Measurements from ENCODE around the gene APP.
A peak's percentile ranks its signal among the peaks of the same experiment; 100 is the strongest.

The APP gene

GRCh38 chr21:25967901-25968438, 202.6 kb downstream of the APP start:
- no peak for DNase-seq

DNA sequence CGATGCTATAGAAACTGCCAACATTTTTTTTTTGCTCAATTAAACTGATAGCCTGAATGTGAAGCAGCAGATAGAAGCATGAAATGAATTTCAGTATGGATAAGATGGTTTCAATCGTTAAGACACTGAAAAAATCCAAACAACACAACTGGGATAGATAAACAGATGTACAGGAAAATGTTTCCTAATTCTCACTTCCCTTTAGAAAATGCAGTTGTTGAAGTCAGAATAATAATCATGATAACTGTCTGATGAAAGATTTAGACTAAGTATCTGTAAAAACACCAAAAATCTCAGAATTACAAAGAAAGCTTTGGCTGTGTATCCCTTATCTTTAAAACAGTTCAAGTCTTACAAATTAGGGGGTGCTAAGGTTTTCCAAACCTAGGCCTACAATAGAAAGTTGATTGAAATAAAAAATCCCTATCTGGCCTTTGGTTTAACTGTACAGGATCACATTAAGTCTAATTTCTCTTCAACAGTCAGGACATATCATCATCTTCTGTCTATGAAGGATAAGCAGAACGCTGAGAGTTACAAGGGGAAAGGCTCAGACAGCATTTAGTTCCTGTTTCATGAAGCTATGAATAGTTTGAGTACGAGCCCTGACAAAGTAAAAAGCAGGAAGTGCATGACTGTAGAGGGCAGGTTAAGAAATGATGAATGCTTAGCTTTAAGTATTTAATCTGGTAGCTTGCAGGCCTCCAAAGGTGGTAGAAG, 203.2 kb downstream of the APP start:
- peak in 1 of 2 donors; percentile 9 for DNase-seq

GRCh38 chr21:25965951-25966707, 204.4 kb downstream of the APP start:
- DNase-seq = no peak

DNA sequence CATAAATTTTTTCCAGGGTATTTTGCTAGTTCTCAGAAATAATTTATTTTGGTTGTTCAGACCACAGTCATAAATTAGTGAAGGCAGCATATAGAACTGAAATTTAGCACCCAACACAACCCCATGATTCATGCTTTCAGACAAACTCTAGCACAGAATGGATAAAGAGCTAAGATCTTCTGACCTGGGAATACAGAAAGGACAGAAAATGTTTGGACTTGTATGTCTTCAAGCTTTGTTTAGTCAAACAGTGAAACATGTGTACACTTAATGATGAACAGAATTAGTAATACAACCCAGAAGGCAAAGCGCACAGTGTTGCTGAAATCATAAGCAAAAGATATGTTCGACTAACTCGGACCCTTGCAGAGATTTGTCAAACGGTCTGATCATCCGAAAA, 205.6 kb downstream of the APP start:
- DNase-seq = no peak

- peak in 1 of 2 donors; percentile 2 for DNase-seq
These were observed 206.6 kb downstream of the APP start for GRCh38 chr21:25964015-25964414.

DNA sequence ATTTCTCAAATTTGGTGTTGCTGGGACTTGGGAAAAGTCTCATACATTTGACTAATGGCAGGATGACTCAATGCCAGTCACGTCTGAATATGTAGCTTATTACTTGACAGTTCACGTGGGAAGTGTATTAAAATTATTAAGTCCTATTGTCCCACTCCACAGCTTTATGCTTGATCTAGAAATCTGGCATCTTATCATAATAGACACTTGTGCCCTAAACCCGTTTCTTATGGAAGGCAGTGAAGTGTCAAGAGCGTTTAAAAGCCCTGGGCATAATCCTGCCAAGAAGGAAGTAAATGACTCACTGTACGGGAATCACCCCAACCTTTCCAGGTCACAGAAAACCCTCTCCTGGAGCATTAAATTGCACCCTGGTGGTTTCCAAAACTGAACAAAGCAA, 207.4 kb downstream of the APP start:
- DNase-seq = no peak

DNA sequence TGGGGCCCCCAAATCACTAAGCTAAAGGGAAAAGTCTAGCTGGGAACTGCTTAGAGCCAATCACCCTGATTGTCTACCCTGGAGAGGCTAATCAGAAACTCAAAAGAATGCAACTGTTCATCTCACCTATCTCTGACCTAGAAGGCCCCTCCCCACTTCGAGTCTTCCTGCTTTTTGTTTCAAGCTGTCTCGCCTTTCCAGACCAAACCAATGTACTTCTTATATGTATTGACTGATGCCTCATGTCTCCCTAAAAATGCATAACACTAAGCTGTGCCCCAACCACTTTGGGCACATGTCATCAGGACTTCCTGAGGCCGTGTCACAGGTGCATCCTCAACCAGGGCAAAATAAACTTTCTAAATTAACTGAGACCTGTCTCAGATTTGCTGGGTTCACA, 209.5 kb downstream of the APP start:
- DNase-seq = no peak

GRCh38 chr21:25960402-25960801, 210.2 kb downstream of the APP start:
- DNase-seq = no peak

DNA sequence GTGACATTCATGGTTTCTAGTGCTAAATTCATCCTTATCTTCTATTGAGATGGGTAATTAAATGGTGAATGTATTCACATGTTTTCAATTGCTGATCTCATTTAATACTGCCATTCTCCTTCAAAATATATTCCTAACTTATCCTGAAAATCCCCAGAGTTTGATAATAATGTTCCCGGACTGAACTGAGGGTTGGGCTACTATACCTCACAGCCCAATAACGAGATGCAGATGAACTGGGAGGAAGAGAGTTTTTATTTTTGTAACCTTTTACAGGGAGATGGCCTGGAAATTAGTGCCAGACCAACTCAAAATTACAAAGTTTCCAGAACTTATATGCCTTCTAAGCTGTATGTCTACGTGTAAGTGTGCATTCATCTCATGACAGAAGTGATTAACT, 210.8 kb downstream of the APP start:
- DNase-seq = no peak

DNA sequence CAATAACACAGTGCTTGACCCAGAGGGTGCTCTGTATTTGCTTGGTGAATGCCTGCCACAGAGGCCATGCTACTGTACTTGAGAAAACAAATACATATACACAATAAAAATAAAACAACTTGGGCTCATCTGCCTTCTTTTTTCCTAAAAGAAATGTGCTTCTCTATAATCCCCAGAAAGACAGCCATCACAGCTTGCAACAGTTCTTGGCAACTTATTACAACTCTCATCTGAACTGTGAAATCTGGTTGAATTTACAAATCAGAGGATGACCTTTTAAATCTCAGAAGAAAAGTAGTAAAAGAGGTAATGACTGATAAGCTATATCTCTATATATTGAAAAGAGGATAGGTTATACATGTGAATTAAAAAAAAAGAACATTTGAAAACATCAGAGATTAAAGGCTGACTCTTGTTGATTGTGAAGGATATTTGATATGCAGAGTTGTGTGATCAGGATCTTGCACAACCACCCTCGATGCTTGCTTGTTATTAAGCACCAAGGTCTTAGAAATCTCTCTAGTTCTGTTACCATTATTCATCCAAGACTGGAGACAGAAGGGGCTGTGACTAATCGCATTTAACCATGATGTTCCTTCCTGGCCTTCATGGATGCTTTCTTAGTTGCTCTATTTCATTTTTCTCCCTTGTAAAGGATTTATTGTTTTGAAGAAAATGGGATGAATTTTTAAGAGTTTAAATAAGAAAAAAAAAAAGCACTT, 213.4 kb downstream of the APP start:
- DNase-seq = no peak

DNA sequence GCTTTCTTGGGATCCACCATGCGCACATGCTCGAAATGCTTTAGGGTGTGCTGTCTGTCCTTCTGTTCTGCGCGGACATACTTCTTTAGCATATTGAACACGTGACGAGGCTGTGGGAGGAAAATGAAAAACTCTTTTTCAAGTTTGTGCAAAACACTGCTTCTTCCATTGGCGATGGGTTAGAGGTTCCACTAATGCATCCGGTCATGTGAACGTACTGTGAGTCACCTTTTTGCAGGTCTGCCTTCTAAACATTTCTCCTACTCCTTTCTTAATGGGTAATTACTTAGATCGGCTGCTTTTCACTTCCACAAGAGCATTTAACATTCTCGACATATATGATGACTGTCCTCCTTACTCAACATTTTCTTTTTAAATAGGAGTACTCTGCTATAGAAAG, 214.9 kb downstream of the APP start:
- no peak for DNase-seq

DNA sequence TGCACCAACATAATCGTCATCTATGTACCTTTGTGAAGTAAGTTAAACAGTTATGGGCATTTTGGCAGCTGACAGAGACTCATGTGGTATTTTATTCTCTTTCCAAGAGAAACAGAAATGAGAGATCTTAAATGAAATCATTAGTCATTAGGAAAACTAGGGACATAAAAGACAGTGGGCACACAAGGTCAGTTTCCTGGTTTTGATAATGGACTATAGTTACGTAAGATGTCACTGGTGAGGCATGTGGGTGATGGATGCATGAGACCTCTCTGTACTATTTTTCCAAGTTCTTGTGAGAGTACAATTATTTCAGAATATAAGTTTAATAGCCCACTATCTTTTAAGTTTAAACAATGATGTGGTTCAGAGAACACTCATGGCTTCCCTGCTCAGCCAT, 216.9 kb downstream of the APP start:
- no peak for DNase-seq

DNA sequence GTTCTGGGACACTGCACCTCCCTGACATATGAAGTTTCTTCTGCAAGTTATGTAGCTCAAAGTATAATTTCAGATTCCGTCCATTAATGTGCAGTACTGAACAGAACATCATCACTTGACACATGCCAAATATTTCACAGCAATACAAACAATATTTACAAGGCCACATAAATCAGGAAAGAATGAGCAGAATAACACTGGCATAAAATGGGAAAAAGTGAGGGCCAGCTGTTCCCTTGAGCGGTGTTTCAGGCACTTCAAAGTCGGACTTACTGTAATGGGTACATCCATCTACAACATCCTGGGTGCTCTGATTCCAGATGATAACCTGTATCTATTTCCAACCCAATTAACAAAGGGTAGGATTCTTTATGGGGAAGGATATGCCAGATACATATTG, 217.4 kb downstream of the APP start:
- no peak for DNase-seq

- no peak for DNase-seq
These were observed 218.3 kb downstream of the APP start for GRCh38 chr21:25952306-25952705.

DNA sequence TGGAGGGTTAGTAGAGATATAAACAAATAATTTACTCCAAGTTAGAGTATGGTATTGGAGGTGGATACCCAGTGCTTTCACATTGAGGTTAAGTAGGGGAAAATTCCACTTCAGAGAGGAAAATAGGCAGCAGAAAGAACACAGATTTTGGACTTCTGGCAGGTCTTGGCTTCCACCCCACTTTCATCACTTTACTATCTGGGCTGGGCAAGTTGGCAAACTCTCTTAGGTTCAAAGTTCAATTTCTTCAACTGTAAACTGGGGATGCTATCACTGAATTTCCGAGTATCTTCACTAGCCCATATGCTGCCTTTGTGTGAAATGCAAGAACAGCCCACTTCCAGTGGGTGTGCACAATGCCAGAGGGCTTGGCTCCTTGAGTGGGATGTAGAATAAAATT, 220.9 kb downstream of the APP start:
- DNase-seq = no peak

GRCh38 chr21:25944672-25945213, 225.8 kb downstream of the APP start:
- DNase-seq = no peak

DNA sequence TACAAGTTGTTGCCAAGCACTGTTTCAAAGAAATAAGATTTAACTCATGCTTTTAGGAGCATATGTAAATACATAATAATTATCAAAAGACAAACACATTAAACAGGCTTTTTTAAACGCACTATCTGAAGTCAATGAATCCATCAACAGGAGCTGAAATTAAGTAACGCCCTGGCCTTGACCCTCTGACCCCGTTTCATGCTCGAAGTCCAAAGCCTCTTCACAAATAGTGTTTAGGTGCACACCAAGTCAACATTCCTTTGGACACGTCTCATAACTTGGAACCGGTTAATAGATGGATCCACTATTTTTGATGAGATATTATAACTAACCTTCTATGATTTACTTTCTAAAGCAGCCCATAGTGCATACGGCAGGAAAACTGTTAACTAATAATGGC, 226.5 kb downstream of the APP start:
- DNase-seq = no peak

DNA sequence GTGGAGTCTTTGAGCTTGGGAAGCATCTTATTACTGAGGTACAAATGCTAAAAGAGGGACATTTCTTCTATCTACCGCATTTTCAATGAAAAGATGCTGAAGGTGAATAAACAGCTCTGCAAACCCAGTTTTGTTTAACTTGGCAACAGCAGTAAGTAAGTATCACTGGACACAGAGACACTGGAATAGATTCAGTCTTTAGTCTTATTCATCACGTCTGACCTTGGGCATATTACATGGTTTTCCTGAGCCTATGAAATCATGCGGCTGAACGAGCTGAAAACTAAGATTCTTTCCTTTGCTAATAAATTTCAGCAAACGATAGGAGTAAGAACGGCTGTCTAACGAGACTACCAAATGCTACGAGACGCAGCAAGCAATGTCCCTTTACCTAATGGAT, 228.4 kb downstream of the APP start:
- DNase-seq = no peak

GRCh38 chr21:25939396-25939761, 231.2 kb downstream of the APP start:
- no peak for DNase-seq

- no peak for DNase-seq
These were observed 231.7 kb downstream of the APP start for GRCh38 chr21:25938658-25939395.

DNA sequence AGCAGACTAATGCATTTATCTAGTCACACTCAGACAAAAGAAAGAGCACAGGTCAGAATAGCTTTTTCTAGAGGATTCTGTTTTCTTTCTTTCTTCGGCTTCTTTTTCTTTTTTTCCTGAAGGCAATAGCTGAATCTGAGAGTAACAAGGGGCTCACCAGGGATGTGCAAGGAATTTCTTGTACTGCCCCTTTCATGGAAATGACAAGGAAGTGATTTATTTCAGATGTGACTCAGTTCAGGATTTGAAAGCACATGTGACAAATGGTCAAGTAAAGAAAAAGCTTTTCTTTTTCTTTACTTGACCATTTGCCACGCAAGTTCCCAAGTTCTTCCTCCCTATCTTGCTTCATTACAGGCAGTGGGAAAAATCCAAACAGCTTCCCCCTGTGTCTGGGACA, 233.8 kb downstream of the APP start:
- no peak for DNase-seq

GRCh38 chr21:25934771-25935224, 235.8 kb downstream of the APP start:
- no peak for DNase-seq

DNA sequence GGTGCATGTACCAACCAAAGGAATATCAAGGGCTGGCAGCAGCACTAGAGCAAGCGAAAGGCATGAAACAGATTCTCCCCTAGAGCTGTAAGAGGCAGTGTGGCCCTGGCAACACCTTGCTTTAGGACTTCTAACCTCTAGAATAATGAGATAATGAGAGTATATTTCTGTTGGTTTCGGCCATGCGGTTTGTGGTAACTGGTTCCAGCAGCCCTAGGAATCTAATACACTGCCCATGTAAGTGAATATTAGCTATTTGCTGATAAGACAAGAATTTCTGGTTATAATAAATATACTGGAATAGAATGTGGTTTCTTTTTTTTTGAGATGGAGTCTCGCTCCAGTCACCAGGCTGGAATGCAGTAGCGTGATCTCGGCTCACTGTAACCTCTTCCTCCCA, 236.4 kb downstream of the APP start:
- no peak for DNase-seq

Measured in CD4-positive, alpha-beta T cell treated with Interferon alpha-2 for 1 hour (primary cell).